Natural killer cell (primary cell): ENCODE results near the gene FNBP1L. TPM values are rescaled to one million over a fixed set of nuclear protein-coding genes. Genes with fewer than 3 reads are reported as not detected.

Experiments used
- ATAC-seq, 3 donors: fragments of 150-1000 bp in 2 of 3; fragments of 200-7000 bp in 1 of 3; cut with Tn5 transposase; 1 replicate in 1 of 3; 2 replicates in 2 of 3; pipeline ENCODE4 v1.10.0; 2021; ENCODE audit warnings: mild to moderate bottlenecking in 2 of 3, moderate library complexity in 2 of 3
- DNase-seq, 2 donors: peaks; one replicate each; pipeline versions ENCODE4 v3.0.0 to v3.0.0-alpha.2; 2013 to 2021; ENCODE audit warnings: mixed read lengths in 1 of 2
- H3K27ac ChIP-seq: one replicate; pipeline ENCODE4 v1.5.1; 2013; ENCODE audit warnings: mild to moderate bottlenecking, low read length
- H3K27me3 ChIP-seq: one replicate; pipeline ENCODE4 v1.6.1; 2013; ENCODE audit warnings: low read length; ENCODE audit not compliant: control insufficient read depth, insufficient read depth
- H3K36me3 ChIP-seq: one replicate; pipeline ENCODE4 v1.6.1; 2013; ENCODE audit warnings: low read length; ENCODE audit not compliant: control insufficient read depth, insufficient read depth
- H3K4me1 ChIP-seq: one replicate; pipeline ENCODE4 v1.6.1; 2013; ENCODE audit warnings: low read length; ENCODE audit not compliant: control insufficient read depth, insufficient read depth
- H3K4me3 ChIP-seq: one replicate; pipeline ENCODE4 v1.5.1; 2013; ENCODE audit warnings: low read length
- H3K9me3 ChIP-seq: one replicate; pipeline ENCODE4 v1.6.1; 2013; ENCODE audit warnings: low read length; ENCODE audit not compliant: control insufficient read depth, insufficient read depth
- H3K27ac Mint-ChIP-seq, 2 donors: one replicate each; pipeline ENCODE4 v1.8.0; 2022; ENCODE audit warnings: mild to moderate bottlenecking in 2 of 2, mixed read lengths in 2 of 2, moderate library complexity in 1 of 2
- H3K27me3 Mint-ChIP-seq, 2 donors: one replicate each; pipeline ENCODE4 v1.8.0; 2022; ENCODE audit warnings: low read depth in 2 of 2, mixed read lengths in 2 of 2
- H3K36me3 Mint-ChIP-seq: one replicate; pipeline ENCODE4 v1.8.0; 2022; ENCODE audit warnings: mixed read lengths
- H3K4me1 Mint-ChIP-seq, 2 donors: one replicate each; pipeline ENCODE4 v1.8.0; 2022; ENCODE audit warnings: mixed read lengths in 2 of 2
- H3K4me3 Mint-ChIP-seq: one replicate; pipeline ENCODE4 v1.8.0; 2022; ENCODE audit warnings: mild to moderate bottlenecking, moderate library complexity, mixed read lengths
- H3K9me3 Mint-ChIP-seq, 2 donors: one replicate each; pipeline ENCODE4 v1.8.0; 2022; ENCODE audit warnings: mixed read lengths in 2 of 2
- WGBS: methylation state at CpG from one replicate; pipeline ENCODE4 v1.1.7; 2013; ENCODE audit warnings: missing lambda C conversion rate; ENCODE audit not compliant: insufficient coverage; 5-methylcytosine and 5-hydroxymethylcytosine counted together
- intact Hi-C: fragments of 100-400 bp; cut with micrococcal nuclease; formaldehyde crosslinking; loops from one replicate; pipeline ENCODE4 v1.14.2; 2022
- total RNA-seq, 4 donors: library from RNA; stranded (reverse); fragments of 120-200 nt in 1 of 4; gene quantifications; one replicate each; pipeline versions ENCODE4 v1.2.3 to v1.2.4, GENCODE V29; 2013 to 2022
- TF ChIP-seq, protein P1 (sequence below): fragments of 200-600 bp; IDR thresholded peaks from one replicate; pipeline ENCODE4 v1.8.0; 2022; ENCODE audit warnings: antibody characterized with exemption

Gene FNBP1L
- total RNA-seq, 3 donors from 2014 or later (not counting 1 experiment from before 2014, with no cell fraction given), result 0.33 to 6.7 (median 0.84) TPM

DNA sequence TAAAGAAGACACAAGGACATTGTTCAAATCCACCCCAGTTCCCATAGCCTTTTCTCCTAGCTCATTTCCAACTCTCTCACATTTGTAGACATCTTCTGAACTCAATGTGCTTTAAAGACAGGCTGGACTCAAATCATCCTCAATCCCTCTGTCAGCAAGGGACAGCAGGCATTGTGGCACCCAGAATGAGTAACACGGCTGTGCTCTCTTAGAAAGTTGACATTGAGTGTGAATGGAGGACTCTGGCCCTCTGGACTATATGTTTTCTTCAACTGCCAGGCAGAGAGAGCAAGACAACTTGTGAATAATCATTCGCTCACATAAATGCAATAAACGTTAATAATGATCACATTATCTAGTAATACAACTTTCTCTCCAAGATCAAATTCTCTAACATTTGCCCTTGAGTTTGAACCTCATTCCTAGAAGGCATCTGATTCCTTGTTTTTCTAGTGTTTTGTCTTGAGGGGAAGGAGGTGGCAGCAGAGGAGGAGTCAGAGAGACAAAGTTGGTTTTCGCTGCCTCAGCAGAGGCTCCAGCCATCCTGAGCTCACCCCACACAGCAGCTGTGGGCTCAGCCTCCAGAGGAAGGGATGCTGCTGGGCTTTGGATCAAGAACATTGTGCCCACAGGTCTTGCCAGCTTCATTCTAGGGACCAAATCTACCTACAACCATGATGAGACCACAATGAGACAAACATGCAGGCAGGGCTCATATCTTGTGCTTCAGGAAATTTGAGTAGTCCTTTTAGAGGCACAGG, 148.6 kb downstream of the FNBP1L start:
- H3K27ac Mint-ChIP-seq, result no peak overlapping the region
- H3K9me3 Mint-ChIP-seq, result no peaks in the 10 kb centered on the region
- H3K36me3 Mint-ChIP-seq, result no peaks in the 10 kb centered on the region
- no peak for ATAC-seq
- H3K27ac ChIP-seq, result no peak overlapping the region
- H3K27me3 Mint-ChIP-seq, result peaks cover 0 to 7% of the 10 kb centered on the region in 2 donors
- H3K4me1 ChIP-seq, result peaks cover 8% of the 10 kb centered on the region
- no peaks in the 10 kb centered on the region for H3K9me3 ChIP-seq
- intact Hi-C loops, result no loop called here
- peaks cover 6 to 10% of the 10 kb centered on the region in 2 donors for H3K4me1 Mint-ChIP-seq
- no peaks in the 10 kb centered on the region for H3K27me3 ChIP-seq
- 87% methylated on average over 4 of the region's 4 CpGs for WGBS
- H3K36me3 ChIP-seq, result no peaks in the 10 kb centered on the region
- DNase-seq, result no peak
- no peak overlapping the region for H3K4me3 ChIP-seq
- H3K4me3 Mint-ChIP-seq, result no peak overlapping the region
- TF ChIP-seq, protein P1, sequence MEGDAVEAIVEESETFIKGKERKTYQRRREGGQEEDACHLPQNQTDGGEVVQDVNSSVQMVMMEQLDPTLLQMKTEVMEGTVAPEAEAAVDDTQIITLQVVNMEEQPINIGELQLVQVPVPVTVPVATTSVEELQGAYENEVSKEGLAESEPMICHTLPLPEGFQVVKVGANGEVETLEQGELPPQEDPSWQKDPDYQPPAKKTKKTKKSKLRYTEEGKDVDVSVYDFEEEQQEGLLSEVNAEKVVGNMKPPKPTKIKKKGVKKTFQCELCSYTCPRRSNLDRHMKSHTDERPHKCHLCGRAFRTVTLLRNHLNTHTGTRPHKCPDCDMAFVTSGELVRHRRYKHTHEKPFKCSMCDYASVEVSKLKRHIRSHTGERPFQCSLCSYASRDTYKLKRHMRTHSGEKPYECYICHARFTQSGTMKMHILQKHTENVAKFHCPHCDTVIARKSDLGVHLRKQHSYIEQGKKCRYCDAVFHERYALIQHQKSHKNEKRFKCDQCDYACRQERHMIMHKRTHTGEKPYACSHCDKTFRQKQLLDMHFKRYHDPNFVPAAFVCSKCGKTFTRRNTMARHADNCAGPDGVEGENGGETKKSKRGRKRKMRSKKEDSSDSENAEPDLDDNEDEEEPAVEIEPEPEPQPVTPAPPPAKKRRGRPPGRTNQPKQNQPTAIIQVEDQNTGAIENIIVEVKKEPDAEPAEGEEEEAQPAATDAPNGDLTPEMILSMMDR, result no peak

DNA sequence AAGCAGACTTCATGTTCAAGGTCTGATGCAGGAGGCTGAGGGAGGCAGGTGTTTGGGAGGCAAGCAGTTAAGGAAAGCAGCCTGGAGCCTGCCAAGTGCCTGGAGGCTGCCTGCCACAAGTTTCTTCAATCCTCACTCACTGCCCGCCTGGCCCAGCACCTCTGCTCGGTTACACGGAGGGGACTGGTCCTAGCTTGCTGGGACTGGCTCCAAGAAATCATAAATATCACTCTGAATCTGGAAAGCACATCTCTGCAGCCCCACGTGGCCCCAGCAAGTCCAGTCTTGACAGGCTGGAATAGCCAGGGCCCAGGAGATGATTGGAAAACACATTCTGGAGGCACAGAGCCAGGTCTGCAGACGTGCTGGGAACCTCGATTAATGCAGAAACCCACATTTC, 149.8 kb downstream of the FNBP1L start:
- Mint-ChIP-seq H3K9me3 (no peaks in the 10 kb centered on the region), H3K4me1 (no peaks in the 10 kb centered on the region), H3K27ac (no peak overlapping the region), H3K27me3 (peaks cover 0 to 7% of the 10 kb centered on the region in 2 donors), H3K36me3 (no peaks in the 10 kb centered on the region), H3K4me3 (no peak overlapping the region)
- intact Hi-C loops, result no loop called here
- Histone ChIP-seq H3K27ac (no peak overlapping the region), H3K36me3 (no peaks in the 10 kb centered on the region), H3K27me3 (no peaks in the 10 kb centered on the region), H3K4me1 (no peaks in the 10 kb centered on the region), H3K9me3 (no peaks in the 10 kb centered on the region), H3K4me3 (no peak overlapping the region)
- DNase-seq (no peak), ATAC-seq (no peak)
- TF ChIP-seq, protein P1, result no peak
- WGBS, result 84% methylated on average over 6 of the region's 6 CpGs

DNA sequence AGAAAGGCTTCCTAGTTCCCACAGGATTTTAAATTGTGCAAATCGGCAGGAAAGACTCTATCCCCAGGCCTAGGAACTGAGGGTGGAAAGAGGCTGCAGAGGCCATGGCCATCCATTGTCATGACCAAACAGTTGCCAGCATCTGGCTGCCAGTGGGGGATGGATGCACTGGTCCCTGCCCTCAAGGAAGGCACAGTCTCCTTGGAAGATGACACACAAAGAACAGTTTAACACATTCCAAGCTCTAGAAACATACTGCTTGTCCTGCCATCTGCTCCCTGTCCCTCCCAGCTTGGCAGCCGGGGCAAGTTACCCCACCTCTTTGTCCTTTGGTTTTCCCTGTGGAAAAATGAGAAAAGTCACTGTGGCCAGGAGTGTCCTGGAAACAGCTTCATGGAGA, 150.5 kb downstream of the FNBP1L start:
- H3K27ac Mint-ChIP-seq, result no peak overlapping the region
- WGBS, result 88% methylated on average over 2 of the region's 2 CpGs
- TF ChIP-seq, protein P1, result no peak
- no peaks in the 10 kb centered on the region for H3K4me1 ChIP-seq
- H3K9me3 ChIP-seq, result no peaks in the 10 kb centered on the region
- H3K27me3 ChIP-seq, result no peaks in the 10 kb centered on the region
- no peak for DNase-seq
- intact Hi-C loops, result no loop called here
- no peaks in the 10 kb centered on the region for H3K9me3 Mint-ChIP-seq
- no peaks in the 10 kb centered on the region for H3K4me1 Mint-ChIP-seq
- no peak overlapping the region for H3K4me3 Mint-ChIP-seq
- no peak overlapping the region for H3K27ac ChIP-seq
- H3K36me3 ChIP-seq, result no peaks in the 10 kb centered on the region
- no peaks in the 10 kb centered on the region for H3K36me3 Mint-ChIP-seq
- ATAC-seq, result no peak
- no peak overlapping the region for H3K4me3 ChIP-seq
- peaks cover 0 to 7% of the 10 kb centered on the region in 2 donors for H3K27me3 Mint-ChIP-seq
